GM23248 (cell line): Measurements from ENCODE around the gene CRP. TPM values are rescaled to one million over a fixed set of nuclear protein-coding genes. Genes with fewer than 3 reads are reported as not detected.

Experiments used
- DNase-seq: peaks from one replicate; pipeline ENCODE4 v3.0.0-alpha.2; 2015
- H2AFZ ChIP-seq: fragments of 200-600 bp; sonication (generic); 2 replicates; pipeline ENCODE4 v1.6.1; 2016; ENCODE audit warnings: antibody characterized with exemption
- H3F3A ChIP-seq: fragments of 200-600 bp; sonication (generic); 2 replicates; pipeline ENCODE4 v1.6.1; 2016; ENCODE audit warnings: mild to moderate bottlenecking, antibody characterized with exemption, mixed run types; ENCODE audit not compliant: insufficient read depth
- H3K27ac ChIP-seq: fragments of 200-600 bp; sonication (generic); 2 replicates; pipeline ENCODE4 v1.5.1; 2016; ENCODE audit warnings: mild to moderate bottlenecking
- H3K27me3 ChIP-seq: fragments of 200-600 bp; sonication (generic); replicated peaks from 2 replicates; pipeline ENCODE4 v1.6.1; 2016; ENCODE audit warnings: mild to moderate bottlenecking; ENCODE audit not compliant: insufficient read depth
- H3K36me3 ChIP-seq: fragments of 200-600 bp; sonication (generic); 2 replicates; pipeline ENCODE4 v1.6.1; 2016; ENCODE audit warnings: low read depth, mild to moderate bottlenecking
- H3K4me1 ChIP-seq: fragments of 200-600 bp; sonication (generic); 2 replicates; pipeline ENCODE4 v1.6.1; 2016; ENCODE audit warnings: mild to moderate bottlenecking; ENCODE audit not compliant: insufficient read depth
- H3K4me2 ChIP-seq: fragments of 200-600 bp; sonication (generic); one replicate; pipeline ENCODE4 v1.6.1; 2016; ENCODE audit warnings: mild to moderate bottlenecking; ENCODE audit not compliant: unreplicated experiment
- H3K4me3 ChIP-seq: fragments of 200-600 bp; sonication (generic); 2 replicates; pipeline ENCODE4 v1.5.1; 2016; ENCODE audit warnings: mild to moderate bottlenecking
- H3K79me2 ChIP-seq: fragments of 200-600 bp; sonication (generic); 2 replicates; pipeline ENCODE4 v1.6.1; 2016; ENCODE audit warnings: mild to moderate bottlenecking; ENCODE audit not compliant: insufficient read depth
- H3K9ac ChIP-seq: fragments of 200-600 bp; sonication (generic); 2 replicates; pipeline ENCODE4 v1.6.1; 2016; ENCODE audit warnings: mild to moderate bottlenecking
- H3K9me2 ChIP-seq: fragments of 200-600 bp; sonication (generic); 2 replicates; pipeline ENCODE4 v1.6.1; 2016; ENCODE audit warnings: mixed run types, mild to moderate bottlenecking, moderate library complexity; ENCODE audit not compliant: insufficient read depth
- H3K9me3 ChIP-seq: fragments of 200-600 bp; sonication (generic); one replicate; pipeline ENCODE4 v1.6.1; 2017; ENCODE audit warnings: low read depth
- H4K20me1 ChIP-seq: fragments of 200-600 bp; sonication (generic); 2 replicates; pipeline ENCODE4 v1.6.0; 2016; ENCODE audit not compliant: insufficient read depth
- EZH2 ChIP-seq: fragments of 200-600 bp; sonication (generic); IDR thresholded peaks from 2 replicates; pipeline ENCODE4 v1.6.1; 2018; ENCODE audit warnings: antibody characterized with exemption, mild to moderate bottlenecking; ENCODE audit not compliant: insufficient read depth, poor library complexity, severe bottlenecking
- EZH2phosphoT487 ChIP-seq: fragments of 200-600 bp; sonication (generic); IDR thresholded peaks from 2 replicates; pipeline ENCODE4 v1.6.1; 2018; ENCODE audit warnings: antibody characterized with exemption, moderate library complexity, mild to moderate bottlenecking, low read depth; ENCODE audit not compliant: insufficient read depth
- WGBS, 2 experiments: methylation state at CpG; one replicate each; pipeline ENCODE4 v1.1.6; 2015 to 2017; ENCODE audit warnings: low lambda C conversion rate in 2 of 2, low coverage in 1 of 2; ENCODE audit errors: missing lambda C conversion rate in 2 of 2; 5-methylcytosine and 5-hydroxymethylcytosine counted together
- in situ Hi-C: fragments of 300-500 bp; cut with MboI; formaldehyde crosslinking; loops from 2 replicates; pipeline ENCODE4 v1.15.0; 2020
- polyA plus RNA-seq: library from polyadenylated mRNA; unstranded; fragments of >200 nt; fragmentation: Nextera tagmentation; extraction: Ambion mirVana; gene quantifications from 2 replicates; pipeline ENCODE4 v1.2.1, GENCODE V29; 2016
- total RNA-seq: library from RNA; depleted of rRNA; stranded (reverse); fragments of >200 nt; shearing (Covaris generic); gene quantifications from 2 replicates; pipeline ENCODE4 v1.2.3, GENCODE V29; 2014

CRP gene
- total and polyA plus RNA-seq, 2 experiments from 2014 or later = not detected

- H3K36me3 ChIP-seq = no peaks in the 10 kb centered on the region
- no peak overlapping the region for H3K4me2 ChIP-seq
- no peaks in the 10 kb centered on the region for H3K9me3 ChIP-seq
- H3K27ac ChIP-seq = no peak overlapping the region
- no peak overlapping the region for H2AFZ ChIP-seq
- no peaks in the 10 kb centered on the region for H3K27me3 ChIP-seq
- no peak for TF ChIP-seq EZH2
- no peak for TF ChIP-seq EZH2phosphoT487
- no peaks in the 10 kb centered on the region for H3K79me2 ChIP-seq
- H4K20me1 ChIP-seq = no peaks in the 10 kb centered on the region
- H3F3A ChIP-seq = no peaks in the 10 kb centered on the region
- no peak for DNase-seq
- no peak overlapping the region for H3K4me3 ChIP-seq
- in situ Hi-C loops = no loop called here
- H3K4me1 ChIP-seq = no peaks in the 10 kb centered on the region
- no peaks in the 10 kb centered on the region for H3K9me2 ChIP-seq
- WGBS, 2 experiments = 12 to 15% methylated on average over 2 of the region's 2 CpGs
- H3K9ac ChIP-seq = no peak overlapping the region
Measured at GRCh38 chr1:159719990-159720389, 5.6 kb upstream of the CRP start.

GRCh38 chr1:159715855-159716254 lies 1.5 kb upstream of the CRP start:
- H3K4me1 ChIP-seq = no peaks in the 10 kb centered on the region
- H3K4me2 ChIP-seq = no peak overlapping the region
- H3K9me3 ChIP-seq = no peaks in the 10 kb centered on the region
- no peaks in the 10 kb centered on the region for H3F3A ChIP-seq
- H3K36me3 ChIP-seq = no peaks in the 10 kb centered on the region
- no peak overlapping the region for H2AFZ ChIP-seq
- in situ Hi-C loops = no loop called here
- H3K9me2 ChIP-seq = no peaks in the 10 kb centered on the region
- no peak overlapping the region for H3K9ac ChIP-seq
- TF ChIP-seq EZH2phosphoT487 (no peak), EZH2 (no peak)
- H4K20me1 ChIP-seq = no peaks in the 10 kb centered on the region
- H3K27me3 ChIP-seq = no peaks in the 10 kb centered on the region
- no peak for DNase-seq
- H3K27ac ChIP-seq = no peak overlapping the region
- no peaks in the 10 kb centered on the region for H3K79me2 ChIP-seq
- whole genome bisulfite sequencing, 2 experiments = 0 to 3% methylated on average over 1 of the region's 1 CpG
- H3K4me3 ChIP-seq = no peak overlapping the region

- no peak overlapping the region for H2AFZ ChIP-seq
- in situ Hi-C loops = no loop called here
- H3K79me2 ChIP-seq = no peaks in the 10 kb centered on the region
- H3K9me2 ChIP-seq = no peaks in the 10 kb centered on the region
- no peaks in the 10 kb centered on the region for H3K4me1 ChIP-seq
- H3F3A ChIP-seq = no peaks in the 10 kb centered on the region
- H3K9ac ChIP-seq = no peak overlapping the region
- no peaks in the 10 kb centered on the region for H4K20me1 ChIP-seq
- DNase-seq = no peak
- no peaks in the 10 kb centered on the region for H3K36me3 ChIP-seq
- no peak overlapping the region for H3K4me2 ChIP-seq
- no peaks in the 10 kb centered on the region for H3K9me3 ChIP-seq
- H3K27me3 ChIP-seq = no peaks in the 10 kb centered on the region
- no peak overlapping the region for H3K4me3 ChIP-seq
- no peak overlapping the region for H3K27ac ChIP-seq
- WGBS, 2 experiments = 0% methylated on average over 1 of the region's 1 CpG
- TF ChIP-seq EZH2phosphoT487 (no peak), EZH2 (no peak)
Measured at GRCh38 chr1:159712080-159712479, 2.3 kb downstream of the CRP start.

GRCh38 chr1:159707472-159708260 lies 6.7 kb downstream of the CRP start:
- Histone ChIP-seq H3K9ac (no peak overlapping the region), H3F3A (no peaks in the 10 kb centered on the region)
- in situ Hi-C loops = no loop called here

More at GRCh38 chr1:159707472-159708260, 6.7 kb downstream of the CRP start:
- 47 to 54% methylated on average over 6 of the region's 6 CpGs for WGBS, 2 experiments
- DNase-seq = no peak
- Histone ChIP-seq H3K4me3 (no peak overlapping the region), H3K36me3 (no peaks in the 10 kb centered on the region), H3K79me2 (no peaks in the 10 kb centered on the region), H3K9me3 (no peaks in the 10 kb centered on the region), H3K9me2 (no peaks in the 10 kb centered on the region), H3K4me2 (no peak overlapping the region), H3K4me1 (no peaks in the 10 kb centered on the region), H4K20me1 (no peaks in the 10 kb centered on the region), H3K27ac (no peak overlapping the region), H2AFZ (no peak overlapping the region), H3K27me3 (no peaks in the 10 kb centered on the region)
- TF ChIP-seq EZH2 = no peak
- TF ChIP-seq EZH2phosphoT487 = no peak
